HG03066 (cell line): ENCODE data around the gene SYNDIG1.

Experiments
- ATAC-seq: cut with Tn5 transposase; IDR thresholded peaks from one replicate; pipeline ENCODE4 v1.9.1; 2021; ENCODE audit warnings: low read depth; ENCODE audit not compliant: unreplicated experiment

Gene SYNDIG1

DNA sequence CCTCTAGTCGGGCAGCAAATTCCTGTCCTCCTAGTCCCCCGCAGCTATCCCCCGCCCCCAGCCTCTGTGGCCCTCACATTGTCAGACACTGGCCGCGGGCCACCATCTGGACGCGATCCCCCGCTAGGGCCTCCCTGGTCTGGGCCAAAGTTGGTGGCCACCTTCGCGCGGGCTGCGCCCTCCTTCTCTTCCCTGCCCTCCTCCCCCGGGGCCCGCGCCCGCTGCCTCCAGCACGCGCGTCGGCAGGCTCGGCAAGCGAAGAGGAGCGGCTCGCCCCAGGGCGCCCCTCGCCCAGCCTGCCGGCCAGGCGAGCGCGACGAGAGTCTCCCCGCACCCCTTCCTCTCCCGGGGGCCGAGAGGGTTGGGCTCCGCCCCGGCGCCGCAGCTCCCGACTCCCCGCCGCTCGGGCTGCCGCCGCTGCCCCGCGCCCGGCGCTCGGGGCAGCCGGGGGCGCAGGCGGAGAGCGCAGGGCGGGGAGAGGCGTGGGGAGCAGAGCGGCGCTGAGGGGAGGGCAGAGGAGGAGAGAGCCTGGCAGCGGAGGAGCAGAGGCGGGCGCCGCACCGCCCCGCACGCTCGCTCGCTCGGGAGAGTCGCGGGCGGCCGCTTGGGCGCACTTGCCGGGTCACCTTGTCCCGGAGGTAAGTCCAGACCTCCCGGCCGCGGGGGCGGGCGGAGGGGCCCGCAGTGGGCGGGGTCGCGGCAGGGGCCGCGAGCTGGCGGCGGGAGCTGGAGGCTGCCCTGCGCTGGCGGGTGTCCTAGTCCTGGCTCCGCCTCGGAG lies at the start of gene SYNDIG1:
SYNDIG1 (plus strand) TSS at position 514 of the 778 bp plus-strand sequence. CDS start 73,469 bp downstream, outside the sequence.
- no peak for ATAC-seq

DNA sequence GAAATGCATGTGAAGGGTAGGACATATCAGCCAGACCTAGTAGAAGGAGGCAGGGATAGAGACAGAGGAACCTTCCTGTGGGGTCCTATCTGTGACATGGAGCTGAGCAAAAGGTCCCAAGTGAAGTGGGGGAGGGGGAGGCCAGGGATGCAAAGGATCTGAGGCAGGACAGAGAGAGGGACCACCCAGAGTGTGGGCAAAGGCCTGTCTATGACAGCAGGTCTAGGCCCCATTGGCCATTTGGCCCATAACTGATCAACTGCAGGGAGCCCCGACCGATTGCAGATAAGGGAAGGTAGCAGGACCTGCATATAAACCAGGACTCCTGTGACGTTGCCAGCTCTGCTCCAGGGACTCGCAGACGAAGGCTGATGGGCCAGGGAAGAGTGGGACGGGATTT lies 49.6 kb upstream of the SYNDIG1 start:
- no peak for ATAC-seq

GRCh38 chr20:24420567-24420966 lies 48.9 kb upstream of the SYNDIG1 start:
- ATAC-seq, result no peak

DNA sequence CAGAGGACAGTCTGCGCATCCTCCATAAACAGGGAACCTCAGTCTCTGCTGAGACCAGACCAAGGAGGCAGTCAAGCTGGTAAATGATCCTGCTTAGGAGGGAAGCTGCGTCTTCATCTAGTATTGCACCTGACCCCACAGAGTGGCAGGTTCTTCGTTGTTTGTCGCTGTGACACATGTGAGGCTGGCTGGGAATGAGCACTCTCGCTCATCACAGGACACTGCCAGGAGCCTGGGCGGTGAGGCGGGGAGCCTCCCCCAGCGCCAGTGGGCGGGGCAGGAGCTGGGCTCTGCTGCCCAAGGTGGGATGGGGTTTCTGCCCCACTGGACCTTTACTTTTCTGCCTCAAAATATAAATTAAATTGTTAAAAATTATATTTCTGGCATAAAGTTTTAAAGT lies 48.4 kb upstream of the SYNDIG1 start:
- no peak for ATAC-seq

GRCh38 chr20:24422091-24422760 lies 47.2 kb upstream of the SYNDIG1 start:
- ATAC-seq, result no peak

- no peak for ATAC-seq
These were observed 45.8 kb upstream of the SYNDIG1 start for GRCh38 chr20:24423390-24424313.

GRCh38 chr20:24425523-24426135 lies 43.8 kb upstream of the SYNDIG1 start:
- no peak for ATAC-seq

DNA sequence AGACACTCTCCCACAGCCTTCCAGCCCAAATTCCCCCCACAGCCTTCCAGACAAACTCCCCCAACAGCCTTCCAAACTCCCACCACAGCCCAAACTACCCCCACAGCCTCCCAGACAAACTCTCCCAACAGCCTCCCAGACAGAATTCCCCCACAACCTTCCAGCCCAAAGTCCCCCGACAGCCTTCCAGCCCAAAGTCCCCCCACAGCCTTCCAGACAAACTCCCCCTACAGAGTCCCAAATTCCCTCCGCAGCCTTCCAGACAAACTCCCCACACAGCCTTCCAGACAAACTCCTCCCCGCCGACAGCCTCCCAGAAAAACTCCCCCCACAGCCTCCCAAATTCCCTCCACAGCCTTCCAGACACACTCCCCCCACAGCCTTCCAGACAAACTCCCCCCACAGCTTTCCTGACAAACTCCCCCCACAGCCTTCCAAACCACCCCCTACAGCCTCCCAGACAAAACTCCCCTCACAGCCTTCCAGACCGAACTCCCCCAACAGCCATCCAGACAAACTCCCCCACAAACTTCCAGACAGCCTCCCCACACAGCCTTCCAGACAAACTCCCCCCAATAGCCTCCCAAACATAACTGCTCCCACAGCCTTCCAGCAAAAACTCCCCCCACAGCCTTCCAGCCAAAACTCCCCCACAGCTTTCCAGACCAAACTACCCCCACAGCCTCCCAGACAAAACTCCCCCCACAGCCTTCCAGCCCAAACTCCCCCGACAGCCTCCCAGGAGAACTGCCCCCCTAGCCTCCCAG lies 38.0 kb upstream of the SYNDIG1 start:
- ATAC-seq, result no peak

DNA sequence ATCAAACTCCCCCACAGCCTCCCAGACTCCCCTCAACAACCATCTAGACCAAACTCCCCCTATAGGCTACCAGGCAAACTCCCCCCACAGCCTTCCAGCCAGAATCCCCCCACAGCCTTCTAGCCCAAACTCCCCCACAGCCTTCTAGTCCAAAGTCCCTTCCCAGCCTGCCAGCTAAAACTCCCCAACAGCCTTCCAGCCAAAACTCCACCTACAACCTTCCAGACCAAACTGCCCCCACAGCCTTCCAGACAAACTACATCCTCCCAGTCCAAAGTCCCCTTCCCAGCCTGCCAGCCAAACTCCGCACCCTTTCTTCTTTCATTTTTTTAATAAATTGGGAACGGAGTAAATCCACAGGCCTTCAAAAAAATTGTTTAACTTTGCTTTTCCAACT lies 37.4 kb upstream of the SYNDIG1 start:
- no peak for ATAC-seq

GRCh38 chr20:24436160-24436559 lies 33.3 kb upstream of the SYNDIG1 start:
- no peak for ATAC-seq

DNA sequence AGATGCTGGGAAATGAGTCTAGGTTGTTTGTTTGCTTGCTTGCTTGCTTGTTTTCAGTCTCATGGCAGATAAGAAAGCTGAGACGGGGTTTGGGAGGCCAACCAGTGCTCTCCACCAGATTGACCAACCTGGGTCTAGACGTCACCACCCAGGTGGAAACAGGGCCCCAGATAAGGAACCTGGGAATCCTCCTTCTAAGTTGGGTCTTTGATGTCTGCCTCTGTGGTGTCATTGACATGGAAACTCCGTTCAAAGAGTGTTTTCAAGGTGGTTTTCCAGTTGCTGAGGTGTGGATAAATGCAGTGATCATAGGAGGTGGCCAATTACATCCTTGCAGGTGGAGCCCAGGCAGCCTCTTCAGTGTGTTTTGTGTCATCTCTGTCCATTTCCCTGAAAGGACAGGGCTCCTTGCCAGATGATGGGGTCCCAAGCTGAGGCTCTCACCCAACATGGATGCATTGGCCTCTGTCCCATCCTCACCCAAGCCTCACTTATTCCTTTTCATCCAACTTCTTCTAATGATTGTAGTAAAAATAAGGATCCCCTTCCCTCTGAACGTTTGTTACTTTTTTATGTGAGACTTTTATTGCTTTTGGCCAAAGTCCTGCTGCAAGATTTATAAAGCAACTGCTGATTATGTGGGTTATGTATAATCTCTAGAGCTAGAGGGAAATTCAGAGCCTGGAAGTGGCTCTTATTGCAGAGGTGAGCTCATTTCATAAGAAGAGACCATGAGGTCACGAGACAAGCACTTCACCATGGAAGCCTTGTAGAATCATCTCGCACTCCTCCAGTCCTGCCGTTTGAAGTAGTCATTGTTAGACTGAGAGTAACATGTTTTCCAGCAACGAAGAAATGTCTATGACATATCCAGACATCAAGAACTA lies 32.0 kb upstream of the SYNDIG1 start:
- ATAC-seq, result no peak

DNA sequence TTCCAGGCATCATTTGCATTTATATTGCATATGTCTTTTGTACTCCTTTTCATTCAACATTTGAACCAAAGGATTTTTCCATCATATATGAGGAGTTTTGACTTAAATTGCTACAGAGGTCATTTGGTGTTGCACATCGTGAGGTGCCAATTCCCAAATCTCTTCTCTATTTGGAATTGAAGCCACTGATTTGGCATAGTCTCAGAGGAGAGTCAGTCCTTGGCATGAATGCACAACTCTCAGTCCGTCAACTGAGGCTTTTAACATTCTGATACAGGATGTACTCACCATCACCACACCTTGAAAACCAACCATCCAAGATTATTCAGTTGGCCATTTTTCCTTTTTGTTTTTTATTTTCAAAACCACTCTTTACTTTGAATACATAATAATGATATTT lies 31.1 kb upstream of the SYNDIG1 start:
- no peak for ATAC-seq

GRCh38 chr20:24439737-24440387 lies 29.6 kb upstream of the SYNDIG1 start:
- no peak for ATAC-seq

GRCh38 chr20:24441661-24442060 lies 27.8 kb upstream of the SYNDIG1 start:
- no peak for ATAC-seq

GRCh38 chr20:24442909-24443308 lies 26.5 kb upstream of the SYNDIG1 start:
- ATAC-seq, result no peak

DNA sequence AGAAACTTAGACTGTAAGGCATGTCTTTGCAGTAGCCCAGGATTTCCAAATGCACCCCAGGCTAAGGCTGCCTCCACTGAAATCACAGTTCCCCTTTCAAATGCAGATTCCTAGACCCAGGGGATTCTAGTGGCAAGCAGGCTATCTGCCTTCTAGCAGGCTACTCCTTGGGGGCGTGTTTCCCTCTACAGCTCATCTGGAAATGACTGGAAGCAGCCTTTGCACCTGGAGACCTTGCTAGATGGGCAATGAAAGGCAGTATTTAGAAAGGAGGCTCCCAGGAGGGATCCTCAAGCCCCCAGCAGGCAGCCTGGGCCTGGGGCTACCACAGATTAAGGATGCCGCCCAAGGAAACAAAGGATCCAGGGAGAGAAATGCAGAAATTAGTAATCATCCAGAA lies 26.0 kb upstream of the SYNDIG1 start:
- no peak for ATAC-seq

GRCh38 chr20:24444526-24445190 lies 24.8 kb upstream of the SYNDIG1 start:
- ATAC-seq, result no peak
